NCI-H187 (cell line): ENCODE results near the gene FARS2.

Experiments
- DNase-seq, 2 experiments: peaks; one replicate each; lab custom pipeline; 2025; lab: John Stamatoyannopoulos, UW

The FARS2 gene

GRCh38 chr6:5506597-5506996 is 245.3 kb downstream of the FARS2 start:
- DNase-seq, result no peak

GRCh38 chr6:5507131-5507681 is 245.9 kb downstream of the FARS2 start:
- DNase-seq, result no peak

DNA sequence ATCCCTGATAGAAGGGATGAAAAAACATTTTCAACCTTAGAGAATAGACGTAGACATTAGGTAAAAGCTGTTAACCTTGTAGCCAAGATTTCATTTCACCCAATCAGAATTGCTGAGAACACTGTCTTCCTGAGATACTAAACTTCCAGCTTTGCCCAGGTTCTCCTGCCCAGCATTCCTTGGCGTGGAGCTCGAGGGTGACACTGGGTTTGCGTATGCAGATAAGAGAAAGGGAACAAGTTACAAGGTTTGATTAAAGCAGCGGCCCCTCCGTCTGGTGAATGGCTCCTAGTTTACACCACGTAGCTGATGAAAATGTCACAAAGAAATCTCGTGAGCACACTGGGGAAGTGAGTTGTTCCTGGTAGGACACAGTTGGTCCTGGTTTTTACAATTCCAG is 247.8 kb downstream of the FARS2 start:
- no peak for DNase-seq

GRCh38 chr6:5510331-5511133 is 249.2 kb downstream of the FARS2 start:
- DNase-seq, result no peak

DNA sequence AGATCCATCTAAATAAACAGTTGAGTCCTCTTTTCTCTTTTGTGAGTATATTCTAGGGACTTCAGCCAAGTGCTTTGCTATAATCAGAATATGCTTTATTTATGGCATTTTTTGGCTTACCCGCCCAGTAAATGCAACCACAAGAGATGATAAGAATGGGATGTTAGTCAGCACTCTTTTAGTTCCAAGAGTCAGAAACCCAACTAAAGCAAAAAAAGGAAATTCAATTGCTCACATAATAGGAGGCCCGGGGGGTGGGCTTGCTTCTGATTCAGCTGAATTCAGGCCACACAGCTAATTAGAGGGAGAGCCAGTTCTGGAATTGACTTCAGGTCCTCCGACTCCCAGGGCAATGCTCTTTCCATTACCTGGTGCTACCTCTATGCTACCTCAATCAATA is 250.6 kb downstream of the FARS2 start:
- DNase-seq, result no peak

DNA sequence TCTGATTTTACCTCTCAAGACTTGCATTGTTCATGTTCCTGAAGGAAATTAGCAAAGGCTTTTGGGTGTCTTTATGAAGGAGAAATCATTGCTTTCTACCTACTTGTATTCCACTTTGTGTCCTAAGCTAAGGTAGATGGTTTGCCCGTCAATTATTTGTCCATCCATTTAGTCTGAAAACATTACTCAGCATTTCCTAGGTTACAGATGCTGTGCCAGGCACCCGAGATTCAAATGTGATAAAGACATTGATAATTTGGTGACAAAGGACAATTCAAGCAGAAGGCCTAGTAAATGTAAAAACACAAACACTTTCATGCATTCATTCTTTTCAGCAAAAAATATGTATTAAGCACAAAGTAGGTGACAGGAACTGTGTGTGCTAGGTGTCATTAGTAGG is 251.1 kb downstream of the FARS2 start:
- no peak for DNase-seq

DNA sequence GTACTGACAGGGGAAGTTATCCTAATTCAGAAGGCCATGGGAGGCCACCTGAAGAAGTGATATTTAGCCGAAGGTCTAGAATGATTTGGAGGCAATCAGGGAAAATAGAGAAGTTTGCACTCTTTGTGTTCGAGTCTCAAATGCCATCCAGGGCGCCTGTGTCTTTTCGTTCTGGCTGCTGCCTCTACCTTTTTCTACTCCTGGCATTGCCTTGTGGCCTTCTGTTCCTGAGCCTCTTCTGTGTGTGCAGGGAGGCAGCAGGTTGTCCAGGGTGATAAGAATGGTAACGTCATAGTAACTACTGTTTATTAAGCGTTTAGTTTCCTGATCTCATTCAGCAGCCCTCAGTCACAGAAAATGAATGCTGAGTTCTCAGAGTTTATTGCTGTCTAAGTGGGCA is 252.1 kb downstream of the FARS2 start:
- no peak for DNase-seq

DNA sequence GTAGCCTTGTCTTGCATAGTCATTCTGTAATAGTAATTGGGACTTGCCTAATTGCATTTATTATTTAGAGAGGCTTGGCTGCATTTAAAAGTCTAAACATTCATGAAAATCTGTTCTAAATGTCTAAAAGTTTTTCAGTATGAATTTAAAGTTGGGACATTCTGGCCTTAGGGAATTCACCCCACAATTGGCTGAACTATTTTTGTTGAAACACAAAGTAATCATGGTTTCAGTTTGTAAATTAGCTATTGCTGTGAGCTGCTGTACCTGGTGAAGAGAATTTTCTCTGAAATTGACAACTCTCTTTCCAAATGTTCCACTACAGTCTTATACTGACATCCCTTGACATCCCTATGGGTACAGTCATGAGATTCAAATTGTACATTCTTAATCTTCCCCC is 253.0 kb downstream of the FARS2 start:
- DNase-seq, result no peak

- DNase-seq, result no peak
These were observed 253.9 kb downstream of the FARS2 start for GRCh38 chr6:5515200-5515599.

- DNase-seq, result no peak
These were observed 254.7 kb downstream of the FARS2 start for GRCh38 chr6:5516036-5516435.

GRCh38 chr6:5517796-5518195 is 256.5 kb downstream of the FARS2 start:
- no peak for DNase-seq

DNA sequence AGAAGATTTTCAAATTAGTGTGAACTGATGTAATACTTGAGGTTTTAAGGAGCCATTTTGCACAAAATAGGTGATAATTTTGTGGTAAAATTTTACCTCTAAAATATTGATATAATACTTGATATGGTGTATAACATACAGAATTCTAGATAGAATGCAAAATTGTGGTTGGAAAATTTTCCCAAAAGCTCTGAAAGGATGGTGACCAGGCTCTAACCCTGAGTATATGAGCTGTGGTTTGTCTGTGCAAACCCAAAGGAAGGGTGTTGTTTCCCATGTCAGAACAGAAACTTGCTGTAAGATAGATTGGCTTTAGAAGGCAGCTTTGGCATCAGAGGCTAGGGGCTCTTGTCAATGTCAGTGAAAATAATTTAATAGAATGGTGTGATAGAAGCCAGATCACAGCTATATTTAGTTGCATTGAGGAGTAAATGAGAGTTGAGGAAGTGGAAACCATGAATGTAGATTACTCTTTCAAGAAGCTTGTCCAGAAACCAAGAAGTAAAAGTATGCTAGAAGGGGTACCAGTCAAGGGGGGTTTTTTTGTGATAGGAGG is 257.7 kb downstream of the FARS2 start:
- no peak for DNase-seq

DNA sequence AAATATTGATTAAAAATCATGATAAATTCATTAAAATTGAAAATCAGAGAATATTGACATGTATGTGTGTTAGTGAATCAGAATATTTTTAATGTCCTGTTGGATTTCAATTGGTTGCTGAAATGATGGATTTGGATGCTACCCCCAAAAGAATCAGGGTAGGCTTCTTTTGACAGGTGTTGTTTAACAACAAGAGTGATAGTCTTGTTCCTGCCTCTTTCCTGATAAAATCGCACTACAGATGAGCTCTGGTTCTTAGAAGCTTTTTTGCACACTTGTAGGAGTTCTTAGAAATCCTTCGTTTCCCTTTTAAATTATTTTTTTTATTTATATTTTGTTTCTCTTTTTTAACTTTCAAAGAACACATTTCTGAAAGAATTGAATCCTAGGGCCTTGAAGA is 259.5 kb downstream of the FARS2 start:
- DNase-seq, result no peak

- DNase-seq, result no peak
These were observed 260.0 kb downstream of the FARS2 start for GRCh38 chr6:5521322-5521721.

- no peak for DNase-seq
These were observed 260.8 kb downstream of the FARS2 start for GRCh38 chr6:5522147-5522546.

GRCh38 chr6:5524110-5524509 is 262.8 kb downstream of the FARS2 start:
- DNase-seq, result no peak

DNA sequence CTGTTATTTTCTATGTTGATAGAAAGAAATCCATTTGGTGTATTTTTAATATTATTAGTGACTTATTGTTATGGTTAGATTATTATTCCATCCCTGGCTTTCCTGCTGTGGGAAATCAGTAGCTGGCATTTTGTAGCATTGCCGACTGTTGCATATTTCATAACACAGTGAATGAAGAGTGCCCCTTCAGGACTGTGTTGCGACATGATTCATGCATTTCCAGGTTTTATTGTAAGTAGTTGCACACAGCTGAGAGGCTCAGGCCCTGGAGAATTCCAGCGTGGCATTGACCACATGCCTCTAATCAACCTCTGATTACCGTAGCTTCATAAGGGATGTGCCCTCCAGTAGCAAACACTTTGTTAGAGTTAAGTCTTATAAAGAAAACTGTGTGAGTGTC is 263.9 kb downstream of the FARS2 start:
- DNase-seq, result no peak

DNA sequence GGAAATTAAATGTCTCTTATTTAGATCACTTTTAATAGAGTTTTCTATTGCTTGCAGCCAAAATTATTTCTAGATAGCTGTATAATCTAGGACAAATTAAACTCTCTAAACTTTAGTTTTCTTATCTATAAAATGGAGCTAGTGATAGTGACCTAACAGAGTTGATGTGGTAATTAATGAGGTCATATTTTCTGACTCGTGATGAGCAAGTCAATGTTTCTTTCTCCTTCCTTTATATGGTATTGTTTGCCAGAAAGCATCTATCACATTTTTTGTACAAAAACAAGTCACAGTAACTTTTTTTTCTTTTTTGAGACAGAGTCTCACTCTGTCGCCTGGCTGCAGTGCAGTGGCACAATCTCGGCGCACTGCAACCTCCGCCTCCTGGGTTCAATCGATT is 267.7 kb downstream of the FARS2 start:
- no peak for DNase-seq

DNA sequence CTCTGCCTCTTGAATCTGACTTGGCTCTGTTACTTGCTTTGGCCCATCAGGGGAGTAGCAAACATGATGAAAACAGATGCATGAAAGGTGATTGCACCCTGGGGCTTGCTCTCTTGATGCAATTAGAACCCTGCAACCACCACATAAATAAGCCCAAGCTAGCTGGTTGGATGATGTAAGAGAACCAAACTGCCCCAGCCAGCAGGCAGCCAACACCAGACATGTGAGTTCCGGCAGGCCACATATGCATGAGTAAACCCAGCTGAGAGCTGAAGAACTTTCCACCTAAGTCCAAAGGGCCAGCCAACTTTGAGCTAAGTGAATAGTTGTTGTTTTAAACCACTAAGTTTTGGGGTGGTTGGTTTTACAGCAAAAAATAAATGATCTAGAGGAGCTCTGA is 268.4 kb downstream of the FARS2 start:
- no peak for DNase-seq

DNA sequence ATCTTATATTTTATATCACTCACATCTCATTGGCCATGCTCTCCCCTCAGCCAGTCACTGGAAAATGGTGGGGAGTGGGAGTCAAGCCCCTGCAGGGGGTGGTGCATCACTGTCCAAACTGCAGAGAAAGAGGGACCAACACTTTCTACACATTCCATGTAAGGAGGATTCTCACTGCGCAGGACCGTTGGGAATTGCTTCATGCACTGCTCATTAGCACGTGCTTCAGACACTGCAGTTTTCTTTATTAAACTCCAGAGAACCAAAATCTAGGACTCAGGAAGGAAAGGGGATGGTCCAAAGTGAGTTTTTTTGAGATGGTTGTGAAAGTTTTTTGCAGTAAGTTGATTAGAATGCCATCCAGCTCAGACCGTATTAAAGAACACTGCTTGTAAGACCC is 269.8 kb downstream of the FARS2 start:
- no peak for DNase-seq

- no peak for DNase-seq
These were observed 270.6 kb downstream of the FARS2 start for GRCh38 chr6:5531853-5532375.

DNA sequence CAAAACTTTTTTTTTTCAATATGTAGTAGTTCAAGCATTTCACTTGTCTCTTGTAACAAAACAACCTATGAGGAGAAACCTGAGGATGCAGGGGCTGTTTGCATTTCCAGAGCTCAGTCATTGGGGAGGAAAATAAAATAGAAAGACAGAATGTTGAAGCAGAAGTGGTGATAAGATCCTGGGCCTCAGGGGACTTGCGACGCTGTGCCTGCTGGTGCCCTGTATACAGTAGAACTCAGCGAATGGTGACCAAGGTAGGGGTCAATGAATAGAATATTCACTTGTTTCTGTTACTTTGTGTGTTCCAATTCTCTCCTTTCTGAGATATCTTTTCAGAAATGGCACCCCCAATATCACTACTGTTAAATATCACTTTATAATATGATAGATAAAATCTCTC is 271.6 kb downstream of the FARS2 start:
- no peak for DNase-seq

DNA sequence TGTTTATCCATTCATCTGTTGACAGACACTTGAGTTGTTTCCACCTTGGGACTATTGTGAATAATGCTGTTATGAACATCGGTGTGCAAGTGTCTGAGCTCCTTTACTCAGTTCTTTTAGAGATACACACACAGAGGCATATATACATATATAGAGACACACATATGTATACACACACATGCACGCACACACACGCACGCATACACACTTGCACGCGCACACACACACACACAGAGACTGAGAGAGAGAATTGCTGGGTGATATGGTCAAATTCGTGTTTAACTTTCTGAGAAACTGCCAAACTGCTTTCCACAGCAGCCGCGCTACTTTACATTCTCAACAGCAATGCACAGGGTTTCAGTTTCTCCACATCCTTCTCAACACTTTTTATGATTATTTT is 273.3 kb downstream of the FARS2 start:
- no peak for DNase-seq

GRCh38 chr6:5536644-5537043 is 275.3 kb downstream of the FARS2 start:
- DNase-seq, result no peak
